Panc1 (cell line): Measurements from ENCODE around the gene TCF3.

Source experiments
- CTCF ChIP-seq: fragments of 450-650 bp; IDR thresholded peaks from 2 replicates; pipeline ENCODE4 v1.5.1; 2017; ENCODE audit warnings: mild to moderate bottlenecking
- POLR2AphosphoS5 ChIP-seq: IDR thresholded peaks from 2 replicates; pipeline ENCODE4 v1.6.1; 2012; ENCODE audit warnings: mild to moderate bottlenecking, low read depth, low read length, moderate library complexity
- SIN3A ChIP-seq: IDR thresholded peaks from 2 replicates; pipeline ENCODE4 v1.6.1; 2012; ENCODE audit warnings: low read depth, mild to moderate bottlenecking, low read length, moderate library complexity, borderline replicate concordance; ENCODE audit not compliant: insufficient read depth
- TCF7L2 ChIP-seq: IDR thresholded peaks from 2 replicates; pipeline ENCODE4 v1.6.1; 2011; ENCODE audit warnings: mild to moderate bottlenecking, low read depth, low read length, inconsistent platforms

GRCh38 chr19:1698636-1699035, 46.2 kb upstream of the TCF3 start:
- TF ChIP-seq CTCF (no peak), SIN3A (no peak), POLR2AphosphoS5 (no peak), TCF7L2 (no peak)
